Stimulated activated naive CD8-positive, alpha-beta T cell treated with anti-CD3 and anti-CD28 coated beads, Interleukin-15, amount 100 ng/mL, for 72 hours (primary cell): ENCODE measurements around the gene MCF2L2.

ENCODE experiments used
- ATAC-seq: fragments of 150-1000 bp; cut with Tn5 transposase; 2 replicates; pipeline ENCODE4 v1.10.0; 2021; ENCODE audit warnings: mild to moderate bottlenecking, moderate library complexity
- DNase-seq, 2 donors: peaks; one replicate each; pipeline ENCODE4 v3.0.0; 2021 to 2022
- H3K27ac Mint-ChIP-seq, 2 donors: one replicate each; pipeline ENCODE4 v1.8.0; 2022; ENCODE audit warnings: mild to moderate bottlenecking in 2 of 2, mixed read lengths in 2 of 2, moderate library complexity in 2 of 2
- H3K27me3 Mint-ChIP-seq: one replicate; pipeline ENCODE4 v1.8.0; 2022; ENCODE audit warnings: mixed read lengths
- H3K4me1 Mint-ChIP-seq: one replicate; pipeline ENCODE4 v1.8.0; 2022; ENCODE audit warnings: mild to moderate bottlenecking, mixed read lengths
- H3K4me3 Mint-ChIP-seq, 2 donors: one replicate each; pipeline ENCODE4 v1.8.0; 2022; ENCODE audit warnings: mild to moderate bottlenecking in 2 of 2, mixed read lengths in 2 of 2, moderate library complexity in 1 of 2
- H3K9me3 Mint-ChIP-seq, 2 donors: one replicate each; pipeline ENCODE4 v1.8.0; 2022; ENCODE audit warnings: mixed read lengths in 2 of 2

Gene MCF2L2

GRCh38 chr3:183270344-183270743 is 158.1 kb downstream of the MCF2L2 start:
- no peak overlapping the region for H3K27ac Mint-ChIP-seq
- H3K9me3 Mint-ChIP-seq: no peaks in the 10 kb centered on the region
- no peak overlapping the region for H3K4me3 Mint-ChIP-seq
- DNase-seq (no peak), ATAC-seq (no peak)
- peaks cover 25% of the 10 kb centered on the region for H3K4me1 Mint-ChIP-seq
- no peaks in the 10 kb centered on the region for H3K27me3 Mint-ChIP-seq

GRCh38 chr3:183269345-183269744 is 159.1 kb downstream of the MCF2L2 start:
- Mint-ChIP-seq H3K4me1 (peaks cover 20% of the 10 kb centered on the region), H3K27me3 (no peaks in the 10 kb centered on the region), H3K27ac (no peak overlapping the region), H3K9me3 (no peaks in the 10 kb centered on the region), H3K4me3 (no peak overlapping the region)
- DNase-seq (no peak), ATAC-seq (no peak)

GRCh38 chr3:183268366-183268765 is 160.1 kb downstream of the MCF2L2 start:
- Mint-ChIP-seq H3K4me1 (peaks cover 20% of the 10 kb centered on the region), H3K4me3 (peak overlapping the region; percentile 6 to 20), H3K27ac (no peak overlapping the region), H3K27me3 (no peaks in the 10 kb centered on the region), H3K9me3 (no peaks in the 10 kb centered on the region)
- ATAC-seq: no peak
- no peak for DNase-seq

- Mint-ChIP-seq H3K27ac (peak overlapping the region in 1 of 2 donors; percentile 5), H3K9me3 (no peaks in the 10 kb centered on the region), H3K4me3 (peak overlapping the region in 1 of 2 donors; percentile 19), H3K27me3 (no peaks in the 10 kb centered on the region), H3K4me1 (peaks cover 26% of the 10 kb centered on the region)
- ATAC-seq (no peak), DNase-seq (no peak)
Observed at GRCh38 chr3:183267140-183267539, 161.3 kb downstream of the MCF2L2 start.

- Mint-ChIP-seq H3K4me3 (peak overlapping the region in 1 of 2 donors; percentile 28), H3K27ac (no peak overlapping the region), H3K9me3 (no peaks in the 10 kb centered on the region), H3K4me1 (peaks cover 26% of the 10 kb centered on the region), H3K27me3 (no peaks in the 10 kb centered on the region)
- ATAC-seq (peak; percentile 81), DNase-seq (peak in 1 of 2 donors; percentile 60)
Observed at GRCh38 chr3:183266454-183266853, 162.0 kb downstream of the MCF2L2 start.

- Mint-ChIP-seq H3K4me1 (peaks cover 26% of the 10 kb centered on the region), H3K9me3 (no peaks in the 10 kb centered on the region), H3K27ac (no peak overlapping the region), H3K27me3 (no peaks in the 10 kb centered on the region), H3K4me3 (no peak overlapping the region)
- DNase-seq (peak; percentile 43 to 76), ATAC-seq (peak; percentile 96)
Observed at GRCh38 chr3:183265834-183266417, 162.5 kb downstream of the MCF2L2 start.

GRCh38 chr3:183265157-183265642 is 163.2 kb downstream of the MCF2L2 start:
- DNase-seq: peak in 1 of 2 donors; percentile 40
- no peak for ATAC-seq
- no peak overlapping the region for H3K27ac Mint-ChIP-seq

GRCh38 chr3:183264268-183264667 is 164.2 kb downstream of the MCF2L2 start:
- H3K27ac Mint-ChIP-seq: no peak overlapping the region
- no peak overlapping the region for H3K4me3 Mint-ChIP-seq
- peaks cover 8% of the 10 kb centered on the region for H3K27me3 Mint-ChIP-seq
- DNase-seq: no peak
- no peak for ATAC-seq
- peaks cover 26% of the 10 kb centered on the region for H3K4me1 Mint-ChIP-seq
- H3K9me3 Mint-ChIP-seq: no peaks in the 10 kb centered on the region

More at GRCh38 chr3:183265157-183265642, 163.2 kb downstream of the MCF2L2 start:
- H3K4me3 Mint-ChIP-seq: no peak overlapping the region
- H3K27me3 Mint-ChIP-seq: no peaks in the 10 kb centered on the region
- peaks cover 26% of the 10 kb centered on the region for H3K4me1 Mint-ChIP-seq
- no peaks in the 10 kb centered on the region for H3K9me3 Mint-ChIP-seq

- no peak for DNase-seq
- no peaks in the 10 kb centered on the region for H3K9me3 Mint-ChIP-seq
- H3K27me3 Mint-ChIP-seq: peaks cover 17% of the 10 kb centered on the region
- no peak overlapping the region for H3K4me3 Mint-ChIP-seq
- H3K27ac Mint-ChIP-seq: peak overlapping the region in 1 of 2 donors; percentile 68
- ATAC-seq: no peak
- peaks cover 19% of the 10 kb centered on the region for H3K4me1 Mint-ChIP-seq
Observed at GRCh38 chr3:183262875-183263378, 165.5 kb downstream of the MCF2L2 start.

GRCh38 chr3:183261151-183261724 is 167.2 kb downstream of the MCF2L2 start:
- no peak overlapping the region for H3K4me3 Mint-ChIP-seq
- no peak overlapping the region for H3K27ac Mint-ChIP-seq

GRCh38 chr3:183260167-183260904 is 168.1 kb downstream of the MCF2L2 start:
- ATAC-seq: no peak

More at GRCh38 chr3:183261151-183261724, 167.2 kb downstream of the MCF2L2 start:
- Mint-ChIP-seq H3K9me3 (no peaks in the 10 kb centered on the region), H3K27me3 (peaks cover 34% of the 10 kb centered on the region), H3K4me1 (peaks cover 6% of the 10 kb centered on the region)
- DNase-seq (no peak), ATAC-seq (no peak)

GRCh38 chr3:183259621-183260020 is 168.8 kb downstream of the MCF2L2 start:
- DNase-seq (no peak), ATAC-seq (no peak)
- H3K4me1 Mint-ChIP-seq: peaks cover 18% of the 10 kb centered on the region
- H3K27ac Mint-ChIP-seq: no peak overlapping the region
- no peaks in the 10 kb centered on the region for H3K9me3 Mint-ChIP-seq
- peaks cover 50% of the 10 kb centered on the region for H3K27me3 Mint-ChIP-seq
- no peak overlapping the region for H3K4me3 Mint-ChIP-seq

More at GRCh38 chr3:183260167-183260904, 168.1 kb downstream of the MCF2L2 start:
- DNase-seq: no peak
- Mint-ChIP-seq H3K4me3 (no peak overlapping the region), H3K27me3 (peaks cover 43% of the 10 kb centered on the region), H3K9me3 (no peaks in the 10 kb centered on the region), H3K4me1 (peaks cover 11% of the 10 kb centered on the region), H3K27ac (peak overlapping the region in 1 of 2 donors; percentile 24)

- peaks cover 51% of the 10 kb centered on the region for H3K27me3 Mint-ChIP-seq
- peaks cover 18% of the 10 kb centered on the region for H3K4me1 Mint-ChIP-seq
- H3K9me3 Mint-ChIP-seq: no peaks in the 10 kb centered on the region
- no peak overlapping the region for H3K4me3 Mint-ChIP-seq
- ATAC-seq (no peak), DNase-seq (no peak)
- no peak overlapping the region for H3K27ac Mint-ChIP-seq
Observed at GRCh38 chr3:183259087-183259486, 169.3 kb downstream of the MCF2L2 start.

GRCh38 chr3:183255348-183255730 is 173.1 kb downstream of the MCF2L2 start:
- Mint-ChIP-seq H3K4me3 (peak overlapping the region in 1 of 2 donors; percentile 78), H3K27me3 (peaks cover 53% of the 10 kb centered on the region), H3K9me3 (no peaks in the 10 kb centered on the region), H3K27ac (peak overlapping the region in 1 of 2 donors; percentile 61), H3K4me1 (peaks cover 12% of the 10 kb centered on the region)
- DNase-seq (no peak), ATAC-seq (no peak)

- DNase-seq (peak; percentile 26 to 42), ATAC-seq (peak; percentile 40)
- peak overlapping the region; percentile 75 to 78 for H3K4me3 Mint-ChIP-seq
- H3K27me3 Mint-ChIP-seq: peaks cover 56% of the 10 kb centered on the region
- H3K27ac Mint-ChIP-seq: peak overlapping the region in 1 of 2 donors; percentile 61
- no peaks in the 10 kb centered on the region for H3K9me3 Mint-ChIP-seq
- H3K4me1 Mint-ChIP-seq: peaks cover 12% of the 10 kb centered on the region
Observed at GRCh38 chr3:183254487-183255347, 173.7 kb downstream of the MCF2L2 start.
